Measurements from ENCODE around the gene FAM162A.
"Not testable (repeated sequence)": the region's sequence is repeated elsewhere in the genome, so short reads cannot be mapped to it uniquely, and the experiment has no call there.

The FAM162A gene

GRCh38 chr3:122383771-122384697, at the start of gene FAM162A:
FAM162A (plus strand) TSS chr3:122384182; CDS start chr3:122384266, 84 bp downstream.
- peak; percentile 95 to 97 (median 97) for DNase-seq

DNA sequence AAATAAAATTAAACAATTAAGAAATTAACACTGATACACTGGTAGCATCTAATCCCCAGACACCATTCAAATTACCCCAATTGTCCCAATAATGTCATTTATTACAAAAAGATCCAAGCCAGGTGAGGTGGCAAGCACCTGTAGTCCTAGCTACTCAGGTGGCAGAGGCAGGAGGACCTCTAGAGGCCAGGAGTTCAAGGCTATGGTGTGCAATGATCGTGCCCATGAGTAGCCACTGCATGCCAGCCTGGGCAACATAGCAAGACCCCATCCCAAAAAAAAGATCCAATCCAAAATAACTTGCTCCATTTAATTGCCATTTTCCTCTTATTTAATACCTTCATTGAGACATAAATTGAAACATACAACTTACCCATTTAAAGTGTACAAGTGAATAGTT, 41.2 kb upstream of the FAM162A start:
- DNase-seq, result no peak

- no peak for DNase-seq
Measured at GRCh38 chr3:122343654-122344053, 40.3 kb upstream of the FAM162A start.

- no peak for DNase-seq
Measured at GRCh38 chr3:122349171-122349570, 34.8 kb upstream of the FAM162A start.

DNA sequence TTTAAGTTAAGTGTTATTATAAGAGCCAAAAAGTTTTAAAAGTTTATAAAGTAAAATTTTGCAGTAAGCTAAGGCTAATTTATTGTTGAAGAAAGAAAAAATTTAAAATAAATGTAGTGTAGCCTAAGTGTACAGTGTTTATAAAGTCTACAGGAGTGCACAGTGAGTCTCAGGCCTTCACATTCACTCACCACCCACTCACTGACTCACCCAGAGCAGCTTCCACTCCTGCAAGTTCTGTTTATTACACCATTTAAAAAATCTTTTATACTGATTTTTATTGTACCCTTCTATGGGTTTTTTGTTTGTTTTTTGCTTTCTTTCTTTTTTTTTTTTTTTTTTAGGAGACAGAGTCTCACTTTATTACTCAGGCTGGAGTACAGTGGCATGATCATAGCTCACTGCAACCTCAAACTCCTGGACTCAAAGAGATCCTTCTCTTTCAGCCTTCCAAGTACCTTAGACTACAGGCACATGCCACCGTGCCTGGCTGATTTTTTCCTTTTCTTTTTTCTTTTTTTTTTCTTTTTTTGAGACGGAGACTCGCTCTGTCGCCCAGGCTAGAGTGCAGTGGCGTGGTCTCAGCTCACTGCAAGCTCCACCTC, 33.1 kb upstream of the FAM162A start:
- no peak for DNase-seq

DNA sequence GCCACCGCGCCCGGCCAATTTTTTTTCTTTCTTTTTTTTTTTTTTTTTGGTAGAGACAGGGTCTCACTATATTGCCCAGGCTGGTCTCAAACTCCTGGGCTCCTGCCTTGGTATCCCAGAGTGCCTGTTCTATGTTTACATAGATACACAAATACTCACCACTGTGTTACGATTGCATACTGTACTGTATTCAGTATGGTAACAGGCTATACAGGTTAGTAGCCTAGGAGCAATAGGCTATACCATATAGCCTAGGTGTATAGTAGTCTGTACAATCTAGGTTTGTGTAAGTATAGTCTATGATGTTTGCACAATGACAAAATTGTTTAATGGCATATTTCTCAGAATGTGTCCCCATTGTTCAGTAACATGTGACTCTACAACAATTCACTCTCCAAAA, 32.4 kb upstream of the FAM162A start:
- peak in 1 of 3 experiments; percentile 29 for DNase-seq

GRCh38 chr3:122353215-122353614, 30.8 kb upstream of the FAM162A start:
- DNase-seq, result no peak

DNA sequence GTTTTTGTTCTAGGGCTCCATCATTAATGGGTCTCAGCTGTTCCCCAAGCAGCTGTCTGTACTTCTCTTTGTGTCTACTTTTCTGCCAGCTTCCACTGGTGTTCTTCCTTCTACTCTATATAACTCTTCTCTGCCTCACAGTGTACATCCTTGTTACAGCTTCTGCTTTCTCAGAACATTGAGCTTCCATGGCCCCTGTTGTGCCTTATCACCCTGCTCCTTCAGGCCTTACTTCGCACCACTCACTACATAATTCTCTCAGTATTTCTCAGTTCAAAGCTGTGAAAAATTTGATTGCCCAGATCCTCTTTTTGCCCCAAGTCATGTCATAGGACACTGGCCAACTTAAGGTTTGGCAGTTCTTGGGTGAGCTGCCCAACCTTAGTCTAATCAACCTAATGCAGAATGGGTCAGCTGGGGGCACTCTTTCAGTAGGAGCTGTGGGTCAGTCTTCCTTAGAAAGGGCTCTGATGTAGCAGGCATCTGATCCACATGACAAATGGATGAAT, 30.0 kb upstream of the FAM162A start:
- no peak for DNase-seq

GRCh38 chr3:122355612-122356011, 28.4 kb upstream of the FAM162A start:
- no peak for DNase-seq

DNA sequence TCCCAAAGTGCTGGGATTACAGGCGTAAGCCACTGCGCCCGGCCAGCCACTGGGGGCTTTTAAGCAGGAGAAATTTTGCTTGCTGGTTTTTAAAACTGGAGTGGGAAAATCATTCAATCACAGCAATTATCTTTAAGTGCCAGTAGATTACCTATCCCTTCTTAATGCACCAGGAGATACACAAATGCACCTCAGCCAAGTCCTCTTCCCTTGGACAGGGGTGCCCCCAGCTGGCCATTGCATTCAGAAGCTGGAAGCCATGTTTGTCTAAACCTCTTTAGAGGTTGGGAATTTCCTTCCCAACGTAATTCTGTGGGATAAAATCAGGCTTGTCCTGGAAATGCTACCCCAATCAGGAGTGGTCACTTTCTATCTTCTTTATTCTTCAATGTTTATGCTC, 27.6 kb upstream of the FAM162A start:
- peak; percentile 58 to 83 (median 62) for DNase-seq

- DNase-seq, result peak in 2 of 3 experiments; percentile 14 to 75
Measured at GRCh38 chr3:122357828-122358702, 25.9 kb upstream of the FAM162A start.

DNA sequence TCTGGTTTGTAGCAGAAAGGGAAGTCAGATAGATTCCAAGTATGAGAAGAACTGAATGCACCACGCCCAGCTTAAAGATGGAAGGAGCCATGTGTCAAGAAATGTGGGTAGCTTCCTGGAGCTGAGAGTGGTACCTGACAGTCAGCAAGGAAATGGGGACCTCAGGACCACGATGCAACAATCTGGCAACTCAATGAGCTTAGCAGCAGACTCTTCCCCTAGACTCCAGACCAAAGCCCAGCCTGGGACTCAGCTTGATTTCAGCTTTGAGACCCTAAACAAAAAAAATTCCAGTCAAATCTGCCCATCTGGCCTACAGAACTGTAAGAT, 25.3 kb upstream of the FAM162A start:
- no peak for DNase-seq

DNA sequence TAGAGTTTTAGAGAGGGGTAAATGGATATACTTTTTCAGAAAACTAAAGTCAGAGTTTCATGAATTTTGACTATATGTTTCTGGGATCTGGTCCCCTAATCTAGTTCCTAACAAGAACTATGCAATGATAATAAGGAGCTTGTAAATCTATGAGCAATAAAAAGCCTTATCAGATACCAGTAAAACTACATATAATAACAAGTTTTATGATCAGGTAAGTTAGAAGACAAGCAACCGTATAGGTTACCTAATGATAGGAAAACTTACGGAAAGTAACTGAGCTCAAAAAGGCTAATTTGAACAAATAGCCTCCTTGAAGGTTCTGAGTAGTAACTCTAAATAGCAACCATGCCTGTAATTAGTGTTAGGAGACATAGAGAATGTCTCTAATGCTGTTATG, 22.0 kb upstream of the FAM162A start:
- no peak for DNase-seq

GRCh38 chr3:122364490-122364889, 19.5 kb upstream of the FAM162A start:
- DNase-seq, result no peak

- no peak for DNase-seq
Measured at GRCh38 chr3:122365073-122365472, 18.9 kb upstream of the FAM162A start.

GRCh38 chr3:122365582-122366378, 18.2 kb upstream of the FAM162A start:
- not testable (repeated sequence) for DNase-seq

DNA sequence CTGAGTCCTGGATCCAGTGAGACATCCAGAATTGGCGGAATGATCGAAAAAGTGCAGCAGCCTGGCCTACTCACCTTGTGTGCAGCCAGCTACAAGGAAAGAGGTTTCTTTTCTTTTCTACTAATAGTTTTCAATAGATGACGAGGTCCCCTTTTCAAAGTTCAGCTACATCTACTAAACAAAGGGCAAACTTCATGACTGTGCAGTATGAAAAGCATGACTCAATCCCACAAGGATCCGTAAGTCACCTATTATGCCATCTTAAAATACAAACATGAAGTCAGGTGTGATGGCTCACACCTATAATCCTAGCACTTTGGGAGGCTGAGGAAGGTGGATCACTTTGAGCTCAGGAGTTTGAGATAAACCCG, 17.6 kb upstream of the FAM162A start:
- no peak for DNase-seq

- DNase-seq, result no peak
Measured at GRCh38 chr3:122374034-122374433, 9.9 kb upstream of the FAM162A start.

- DNase-seq, result no peak
Measured at GRCh38 chr3:122377975-122378374, 6.0 kb upstream of the FAM162A start.

DNA sequence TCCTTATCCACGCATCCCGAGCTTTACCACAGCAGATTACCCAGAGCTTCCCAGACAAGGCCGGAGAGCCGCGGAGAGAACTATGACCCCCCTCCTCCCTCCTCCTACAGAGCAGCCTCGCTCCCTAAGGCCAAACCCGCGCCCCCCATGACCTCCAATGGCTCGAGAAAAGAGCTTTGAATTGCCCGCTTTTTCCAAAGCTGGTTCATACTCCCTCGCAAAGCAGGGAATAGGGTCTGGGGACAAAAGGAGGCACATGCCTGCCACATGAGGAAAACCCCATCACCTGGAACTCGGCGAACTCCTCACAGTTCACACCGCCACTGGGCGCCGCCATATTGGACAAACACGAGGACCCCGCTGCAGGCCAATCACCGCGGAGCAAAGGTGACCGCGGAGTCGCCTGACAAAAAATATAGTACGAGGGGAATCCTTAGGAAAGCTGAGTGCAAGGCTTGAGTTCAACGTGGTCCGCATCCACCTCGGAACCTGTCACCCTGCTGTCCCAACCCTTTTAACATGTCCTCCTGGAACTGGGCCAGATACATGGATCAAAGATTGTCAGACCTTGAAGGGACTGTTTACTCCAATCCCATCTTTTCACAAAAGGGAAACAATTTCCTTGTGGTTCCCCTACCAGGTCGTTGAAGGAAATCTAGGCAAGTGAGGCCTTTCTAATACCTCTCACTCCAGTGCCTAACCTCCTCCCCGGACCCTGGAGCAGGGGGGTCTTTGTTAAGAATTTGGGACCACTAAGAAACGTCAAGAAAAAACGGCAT, 905 bp upstream of the FAM162A start, which contains the start of gene MIX23:
Gene MIX23 (minus strand): TSS at position 344 of the 779 bp plus-strand sequence. CDS start 7 bp downstream, at position 337.
- DNase-seq, result peak; percentile 90 to 94 (median 90)

DNA sequence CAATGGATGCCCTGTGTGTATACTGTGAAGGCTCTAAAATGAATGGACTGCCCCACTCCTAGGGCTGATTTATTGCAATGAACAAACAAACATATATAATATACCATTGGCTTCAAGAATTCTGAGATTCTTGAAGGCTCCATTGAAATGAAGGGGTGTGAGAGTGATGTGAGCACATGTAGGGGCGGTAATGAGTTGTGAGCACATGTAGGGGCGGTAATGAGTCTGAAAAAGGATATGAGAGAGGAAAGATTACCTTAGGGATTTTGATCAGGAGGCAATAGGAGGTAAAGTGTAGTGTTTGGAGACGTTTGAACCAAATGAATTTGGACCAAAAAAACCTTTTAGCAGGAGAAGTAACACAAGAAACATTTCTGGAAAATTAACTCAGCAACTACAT, 3.7 kb downstream of the FAM162A start:
- no peak for DNase-seq
